DMS114 treated with DMSO at 0.1 percent for 48 hours (cell line): ENCODE data around the gene SEPTIN11.
"Not testable (repeated sequence)": the region's sequence is repeated elsewhere in the genome, so short reads cannot be mapped to it uniquely, and the experiment has no call there.

Experiments
- DNase-seq: peaks from one replicate; lab custom pipeline; 2025; ENCODE audit not compliant: unreplicated experiment; lab: John Stamatoyannopoulos, UW

Gene SEPTIN11

GRCh38 chr4:76951672-76952010, 2.1 kb downstream of the SEPTIN11 start:
- no peak for DNase-seq

GRCh38 chr4:76952071-76952470, 2.5 kb downstream of the SEPTIN11 start:
- DNase-seq = no peak

- DNase-seq = no peak
Observed at GRCh38 chr4:76952656-76953582, 3.4 kb downstream of the SEPTIN11 start.

GRCh38 chr4:76953956-76954355, 4.4 kb downstream of the SEPTIN11 start:
- no peak for DNase-seq

- DNase-seq = no peak
Observed at GRCh38 chr4:76954489-76954888, 4.9 kb downstream of the SEPTIN11 start.

GRCh38 chr4:76955182-76955581, 5.6 kb downstream of the SEPTIN11 start:
- no peak for DNase-seq

- no peak for DNase-seq
Observed at GRCh38 chr4:76957004-76957738, 7.6 kb downstream of the SEPTIN11 start.

- DNase-seq = no peak
Observed at GRCh38 chr4:76958891-76959290, 9.3 kb downstream of the SEPTIN11 start.

GRCh38 chr4:76960014-76960413, 10.5 kb downstream of the SEPTIN11 start:
- no peak for DNase-seq

GRCh38 chr4:76962406-76963130, 13.0 kb downstream of the SEPTIN11 start:
- no peak for DNase-seq

- DNase-seq = no peak
Observed at GRCh38 chr4:76963131-76963750, 13.7 kb downstream of the SEPTIN11 start.

- DNase-seq = not testable (repeated sequence)
Observed at GRCh38 chr4:76963927-76964326, 14.4 kb downstream of the SEPTIN11 start.

GRCh38 chr4:76964769-76965168, 15.2 kb downstream of the SEPTIN11 start:
- DNase-seq = no peak

- DNase-seq = no peak
Observed at GRCh38 chr4:76965866-76966579, 16.5 kb downstream of the SEPTIN11 start.

- DNase-seq = no peak
Observed at GRCh38 chr4:76968937-76969336, 19.4 kb downstream of the SEPTIN11 start.

- no peak for DNase-seq
Observed at GRCh38 chr4:76969495-76969894, 19.9 kb downstream of the SEPTIN11 start.

- no peak for DNase-seq
Observed at GRCh38 chr4:76969941-76970529, 20.5 kb downstream of the SEPTIN11 start.

GRCh38 chr4:76972306-76972705, 22.8 kb downstream of the SEPTIN11 start:
- no peak for DNase-seq

- no peak for DNase-seq
Observed at GRCh38 chr4:76974150-76974549, 24.6 kb downstream of the SEPTIN11 start.

- no peak for DNase-seq
Observed at GRCh38 chr4:76977113-76977512, 27.6 kb downstream of the SEPTIN11 start.
